GM18951 (cell line): ENCODE measurements around the gene SPATA4.
"Not testable (repeated sequence)": the region's sequence is repeated elsewhere in the genome, so short reads cannot be mapped to it uniquely, and the experiment has no call there.

Source experiments
- POLR2A ChIP-seq: IDR thresholded peaks from 4 replicates; pipeline ENCODE4 v1.6.1; 2011; ENCODE audit warnings: mild to moderate bottlenecking; ENCODE audit not compliant: insufficient read length, insufficient read depth; ENCODE audit errors: extremely low read depth
- in situ Hi-C: fragments of 300-500 bp; cut with MboI; formaldehyde crosslinking; loops from one replicate; pipeline ENCODE4 v1.12.0; 2022; ENCODE audit warnings: low sequenced_read_pairs, mixed read lengths, inconsistent platforms; ENCODE audit not compliant: unreplicated experiment

Gene SPATA4

GRCh38 chr4:176195184-176195978 lies at the start of gene SPATA4:
SPATA4 (minus strand) TSS chr4:176195585; CDS start chr4:176195562, 23 bp downstream.
- in situ Hi-C loops = no loop called here

GRCh38 chr4:176242764-176243347 lies 47.5 kb upstream of the SPATA4 start:
- in situ Hi-C loops = no loop called here
- TF ChIP-seq POLR2A = no peak

More at GRCh38 chr4:176195184-176195978, at the start of gene SPATA4:
- no peak for TF ChIP-seq POLR2A

- in situ Hi-C loops = no loop called here
- TF ChIP-seq POLR2A = no peak
These were observed 46.3 kb upstream of the SPATA4 start for GRCh38 chr4:176241703-176242102.

GRCh38 chr4:176238826-176239225 lies 43.4 kb upstream of the SPATA4 start:
- in situ Hi-C loops = no loop called here

GRCh38 chr4:176238157-176238610 lies 42.8 kb upstream of the SPATA4 start:
- in situ Hi-C loops = no loop called here
- TF ChIP-seq POLR2A = no peak

More at GRCh38 chr4:176238826-176239225, 43.4 kb upstream of the SPATA4 start:
- TF ChIP-seq POLR2A = no peak

GRCh38 chr4:176236946-176237345 lies 41.6 kb upstream of the SPATA4 start:
- TF ChIP-seq POLR2A = no peak
- in situ Hi-C loops = no loop called here

- TF ChIP-seq POLR2A = no peak
- in situ Hi-C loops = no loop called here
These were observed 35.5 kb upstream of the SPATA4 start for GRCh38 chr4:176230836-176231235.

GRCh38 chr4:176229645-176230044 lies 34.3 kb upstream of the SPATA4 start:
- in situ Hi-C loops = no loop called here

GRCh38 chr4:176226736-176227135 lies 31.4 kb upstream of the SPATA4 start:
- TF ChIP-seq POLR2A = no peak
- in situ Hi-C loops = no loop called here

More at GRCh38 chr4:176229645-176230044, 34.3 kb upstream of the SPATA4 start:
- TF ChIP-seq POLR2A = no peak

- in situ Hi-C loops = no loop called here
- no peak for TF ChIP-seq POLR2A
These were observed 28.2 kb upstream of the SPATA4 start for GRCh38 chr4:176223561-176223960.

GRCh38 chr4:176222149-176222548 lies 26.8 kb upstream of the SPATA4 start:
- TF ChIP-seq POLR2A = no peak

GRCh38 chr4:176217510-176217909 lies 22.1 kb upstream of the SPATA4 start:
- TF ChIP-seq POLR2A = no peak

More at GRCh38 chr4:176222149-176222548, 26.8 kb upstream of the SPATA4 start:
- in situ Hi-C loops = no loop called here

GRCh38 chr4:176212351-176212750 lies 17.0 kb upstream of the SPATA4 start:
- in situ Hi-C loops = not testable (repeated sequence)

More at GRCh38 chr4:176217510-176217909, 22.1 kb upstream of the SPATA4 start:
- in situ Hi-C loops = no loop called here

GRCh38 chr4:176210579-176211296 lies 15.4 kb upstream of the SPATA4 start:
- TF ChIP-seq POLR2A = no peak
- in situ Hi-C loops = no loop called here

- no peak for TF ChIP-seq POLR2A
- in situ Hi-C loops = no loop called here
These were observed 14.7 kb upstream of the SPATA4 start for GRCh38 chr4:176210101-176210500.
